H1 (cell line): Measurements from ENCODE around the gene RNF39. TPM values are rescaled to one million over a fixed set of nuclear protein-coding genes. Genes with fewer than 3 reads are reported as not detected.
"Not testable (repeated sequence)": the region's sequence is repeated elsewhere in the genome, so short reads cannot be mapped to it uniquely, and the experiment has no call there.

Source experiments
- CTCF ChIA-PET: fragments of 300-600 bp; sonication (Branson Sonifier 250); formaldehyde crosslinking; loops from one replicate; lab custom pipeline; 2021; ENCODE audit not compliant: partially characterized antibody; lab: Charles Lee
- POLR2A ChIA-PET: fragments of 300-600 bp; sonication (Branson Sonifier 250); formaldehyde crosslinking; loops from one replicate; lab custom pipeline; 2021; ENCODE audit warnings: inconsistent platforms; ENCODE audit not compliant: partially characterized antibody; lab: Charles Lee
- DNase-seq, 2 experiments: peaks; one replicate each; pipeline versions ENCODE4 v3.0.0 to v3.0.0-alpha.2; 2010 to 2022; ENCODE audit warnings: low spot score in 2 of 2, low read depth in 1 of 2, mixed read lengths in 1 of 2
- FAIRE-seq: peaks from 2 replicates; lab custom pipeline; 2011; peaks lifted over from hg19 to GRCh38; lab: Jason Lieb, UNC
- H2AFZ ChIP-seq: 2 replicates; pipeline ENCODE4 v1.8.1; 2012; ENCODE audit warnings: low read length, inconsistent platforms
- H2AK5ac ChIP-seq: 2 replicates; pipeline ENCODE4 v1.6.1; 2013; ENCODE audit warnings: low read depth, low read length
- H2BK120ac ChIP-seq: replicated peaks from 2 replicates; pipeline ENCODE3; 2013; ENCODE audit warnings: low read depth, low read length, inconsistent platforms
- H2BK12ac ChIP-seq: 2 replicates; pipeline ENCODE4 v1.6.1; 2013; ENCODE audit warnings: low read depth, low read length
- H2BK15ac ChIP-seq: 2 replicates; pipeline ENCODE4 v1.6.1; 2013; ENCODE audit warnings: low read length
- H2BK20ac ChIP-seq: 2 replicates; pipeline ENCODE4 v1.6.1; 2013; ENCODE audit warnings: low read length
- H2BK5ac ChIP-seq: 2 replicates; pipeline ENCODE4 v1.6.1; 2013; ENCODE audit warnings: low read depth, low read length
- H3K14ac ChIP-seq: 2 replicates; pipeline ENCODE4 v1.6.1; 2013; ENCODE audit warnings: inconsistent platforms; ENCODE audit not compliant: insufficient read length
- H3K18ac ChIP-seq: 2 replicates; pipeline ENCODE4 v1.6.1; 2013; ENCODE audit warnings: low read length; ENCODE audit errors: extremely low read depth
- H3K23ac ChIP-seq: 2 replicates; pipeline ENCODE4 v1.6.1; 2013; ENCODE audit warnings: inconsistent platforms; ENCODE audit not compliant: insufficient read length
- H3K23me2 ChIP-seq: 2 replicates; pipeline ENCODE4 v1.6.1; 2013; ENCODE audit warnings: low read depth, low read length
- H3K27ac ChIP-seq: 2 replicates; pipeline ENCODE4 v1.6.1; 2011; ENCODE audit warnings: low read depth, low read length, inconsistent platforms
- H3K27me3 ChIP-seq, 4 experiments: replicated peaks in 1 of 4; 1 replicate in 1 of 4; 2 replicates in 3 of 4; pipeline versions ENCODE4 v1.6.1 to v1.8.1; 2011 to 2013; ENCODE audit warnings: low read length in 3 of 4, mild to moderate bottlenecking in 3 of 4, inconsistent platforms in 2 of 4, mixed read lengths in 2 of 4, moderate library complexity in 1 of 4; ENCODE audit not compliant: control insufficient read depth in 3 of 4, insufficient read depth in 3 of 4; ENCODE audit errors: extremely low read depth in 1 of 4
- H3K36me3 ChIP-seq, 4 experiments: 2 replicates each; pipeline versions ENCODE4 v1.6.1 to v1.8.1; 2011 to 2013; ENCODE audit warnings: mild to moderate bottlenecking in 4 of 4, low read length in 3 of 4, moderate library complexity in 2 of 4, control low read depth in 1 of 4, inconsistent platforms in 1 of 4; ENCODE audit not compliant: insufficient read depth in 4 of 4, control insufficient read depth in 2 of 4
- H3K4ac ChIP-seq: replicated peaks from 2 replicates; pipeline ENCODE3; 2013; ENCODE audit warnings: low read length, low read depth, mixed read lengths, inconsistent platforms; ENCODE audit not compliant: insufficient read length
- H3K4me1 ChIP-seq, 4 experiments: replicated peaks in 1 of 4; 1 replicate in 1 of 4; 2 replicates in 3 of 4; pipeline versions ENCODE4 v1.6.1 to v1.8.1; 2011 to 2013; ENCODE audit warnings: low read length in 3 of 4, inconsistent platforms in 2 of 4, mixed read lengths in 1 of 4; ENCODE audit not compliant: insufficient read depth in 4 of 4, control insufficient read depth in 3 of 4
- H3K4me2 ChIP-seq, 2 experiments: 2 replicates each; pipeline versions ENCODE4 v1.6.1 to v1.8.1; 2011 to 2013; ENCODE audit warnings: low read depth in 2 of 2, low read length in 2 of 2, control low read depth in 1 of 2, inconsistent platforms in 1 of 2, mild to moderate bottlenecking in 1 of 2; ENCODE audit not compliant: insufficient read depth in 1 of 2
- H3K4me3 ChIP-seq, 4 experiments: fragments of 200-600, 300-600 bp in 1 of 4; sonication (generic), shearing (Covaris generic), sonication (Bioruptor Twin) in 1 of 4; 2 replicates each; pipeline versions ENCODE4 v1.5.1 to v1.8.1; 2011 to 2016; ENCODE audit warnings: low read length in 4 of 4, low read depth in 3 of 4, control low read depth in 2 of 4, inconsistent platforms in 2 of 4, mild to moderate bottlenecking in 2 of 4, mixed read lengths in 1 of 4, moderate library complexity in 1 of 4; ENCODE audit not compliant: insufficient read depth in 2 of 4; ENCODE audit errors: extremely low read depth in 1 of 4
- H3K56ac ChIP-seq: replicated peaks from 2 replicates; pipeline ENCODE3; 2013; ENCODE audit warnings: low read depth, mild to moderate bottlenecking, mixed read lengths, low read length, inconsistent platforms; ENCODE audit not compliant: insufficient read length
- H3K79me1 ChIP-seq: 2 replicates; pipeline ENCODE4 v1.6.1; 2013; ENCODE audit warnings: low read depth, low read length, control low read depth
- H3K79me2 ChIP-seq, 2 experiments: 2 replicates each; pipeline versions ENCODE4 v1.6.1 to v1.8.1; 2012 to 2013; ENCODE audit warnings: low read length in 2 of 2, mild to moderate bottlenecking in 2 of 2, inconsistent platforms in 1 of 2; ENCODE audit not compliant: insufficient read depth in 2 of 2, control insufficient read depth in 1 of 2
- H3K9ac ChIP-seq, 4 experiments: replicated peaks in 1 of 4; 1 replicate in 1 of 4; 2 replicates in 3 of 4; pipeline versions ENCODE4 v1.6.1 to v1.8.1; 2011 to 2013; ENCODE audit warnings: low read depth in 3 of 4, low read length in 3 of 4, control low read depth in 2 of 4, mild to moderate bottlenecking in 2 of 4, moderate library complexity in 2 of 4, inconsistent platforms in 1 of 4; ENCODE audit errors: extremely low read depth in 1 of 4
- H3K9me3 ChIP-seq, 2 experiments: 2 replicates each; pipeline versions ENCODE4 v1.6.1 to v1.8.1; 2012 to 2013; ENCODE audit warnings: mild to moderate bottlenecking in 2 of 2, moderate library complexity in 2 of 2, control low read depth in 1 of 2, inconsistent platforms in 1 of 2, low read depth in 1 of 2, low read length in 1 of 2, mixed read lengths in 1 of 2; ENCODE audit not compliant: insufficient read depth in 2 of 2
- H4K20me1 ChIP-seq, 2 experiments: replicated peaks in 1 of 2; 2 replicates each; pipeline versions ENCODE3 to v1.8.1; 2011 to 2013; ENCODE audit warnings: inconsistent platforms in 2 of 2, low read length in 2 of 2, mild to moderate bottlenecking in 1 of 2; ENCODE audit not compliant: insufficient read depth in 2 of 2, control insufficient read depth in 1 of 2
- H4K5ac ChIP-seq: 2 replicates; pipeline ENCODE4 v1.6.1; 2013; ENCODE audit warnings: low read length, low read depth, mixed read lengths, inconsistent platforms; ENCODE audit not compliant: insufficient read length
- H4K8ac ChIP-seq: 2 replicates; pipeline ENCODE4 v1.8.0; 2013; ENCODE audit warnings: mild to moderate bottlenecking, moderate library complexity, low read length, inconsistent platforms; ENCODE audit not compliant: insufficient read depth; ENCODE audit errors: extremely low read depth
- H4K91ac ChIP-seq: replicated peaks from 2 replicates; pipeline ENCODE3; 2013; ENCODE audit warnings: low read length, mixed read lengths, inconsistent platforms; ENCODE audit not compliant: insufficient read length
- WGBS, 2 experiments: shearing (Covaris generic) in 1 of 2; methylation state at CpG; one replicate each; pipeline versions ENCODE4 v1.1.6 to v1.1.7; 2013 to 2015; ENCODE audit warnings: low lambda C conversion rate in 2 of 2, mixed read lengths in 2 of 2, inconsistent platforms in 1 of 2, low coverage in 1 of 2, missing lambda C conversion rate in 1 of 2; ENCODE audit not compliant: insufficient replicate concordance in 2 of 2, insufficient coverage in 1 of 2, insufficient read length in 1 of 2; ENCODE audit errors: extremely low coverage in 1 of 2, missing lambda C conversion rate in 1 of 2; 5-methylcytosine and 5-hydroxymethylcytosine counted together
- polyA plus RNA-seq, 7 experiments: library from polyadenylated mRNA; depleted of rRNA in 3 of 7; stranded (reverse) in 5 of 7; unstranded in 2 of 7; fragments of >200 nt in 5 of 7; fragments of 200-250 nt in 2 of 7; gene quantifications; 1 replicate in 5 of 7; 2 replicates in 1 of 7; 4 replicates in 1 of 7; pipeline versions ENCODE4 v1.2.1 to v1.2.3, GENCODE V29; 2011 to 2013; ENCODE audit warnings: missing spikeins in 2 of 7, mixed read lengths in 2 of 7
- total RNA-seq: library from RNA; stranded (reverse); fragmentation: NEBNext Ultra II Directional; extraction: Animal tissue kit (Norgen Biotek cat#: 25700); gene quantifications from 2 replicates; pipeline ENCODE4 v1.2.1, GENCODE V29; 2021

Gene RNF39
- total and polyA plus RNA-seq, 2 of the 8 experiments (the other 6 are each of a cell fraction or from before 2014, with no cell fraction given) = 1.4 to 2.3 TPM

DNA sequence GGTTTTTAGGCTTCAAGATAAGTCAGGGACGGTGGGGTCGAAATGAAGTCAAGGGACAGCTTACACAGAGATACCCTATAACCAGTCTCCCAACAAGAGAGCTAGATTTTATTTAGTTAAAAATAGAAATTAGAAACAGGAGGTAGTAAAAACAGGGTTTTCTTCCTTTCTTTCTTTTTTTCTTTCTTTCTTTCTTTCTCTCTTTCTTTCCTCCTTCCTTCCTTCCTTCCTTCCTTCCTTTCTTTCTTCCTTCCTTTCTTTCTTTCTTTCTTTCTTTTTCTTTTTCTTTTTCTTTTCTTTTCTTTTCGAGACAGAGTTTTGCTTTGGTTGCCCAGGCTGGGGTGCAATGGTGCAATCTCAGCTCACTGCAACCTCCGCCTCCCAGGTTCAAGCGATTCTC, 43.1 kb upstream of the RNF39 start:
- H3K4me2 ChIP-seq, DNase-seq, H2AK5ac ChIP-seq, H3K4me3 ChIP-seq, H2BK12ac ChIP-seq, H2AFZ ChIP-seq, H4K8ac ChIP-seq, H3K23me2 ChIP-seq, H4K5ac ChIP-seq, H3K9me3 ChIP-seq, FAIRE-seq, H2BK15ac ChIP-seq, H3K4me1 ChIP-seq, H4K91ac ChIP-seq, H3K18ac ChIP-seq, H2BK5ac ChIP-seq, H3K27ac ChIP-seq, H3K56ac ChIP-seq, H2BK20ac ChIP-seq, H3K79me1 ChIP-seq, H3K4ac ChIP-seq, H3K9ac ChIP-seq, H3K79me2 ChIP-seq, H3K36me3 ChIP-seq, POLR2A ChIA-PET, H4K20me1 ChIP-seq, H3K23ac ChIP-seq, H3K27me3 ChIP-seq, H2BK120ac ChIP-seq, H3K14ac ChIP-seq: not testable (repeated sequence)
- 79% methylated on average over 5 of the region's 5 CpGs; no CpG with 5 or more reads in 1 of the 2 experiments for WGBS, 2 experiments
- CTCF ChIA-PET = interaction anchor here (1.3 kb wide), 1 partner anchor 13 kb away, joined by 6 read pairs; no protein-coding TSS in a partner anchor
